HL-60 (cell line): ENCODE measurements around the gene ZBTB6.

ENCODE experiments used
- CTCF ChIP-seq: IDR thresholded peaks from one replicate; pipeline ENCODE4 v1.5.1; 2011; ENCODE audit warnings: low read length, control low read depth, inconsistent platforms; ENCODE audit not compliant: insufficient read depth
- TF ChIP-seq, protein P1 (sequence below): IDR thresholded peaks from 2 replicates; pipeline ENCODE4 v1.6.1; 2012; ENCODE audit warnings: low read depth; ENCODE audit not compliant: insufficient replicate concordance

DNA sequence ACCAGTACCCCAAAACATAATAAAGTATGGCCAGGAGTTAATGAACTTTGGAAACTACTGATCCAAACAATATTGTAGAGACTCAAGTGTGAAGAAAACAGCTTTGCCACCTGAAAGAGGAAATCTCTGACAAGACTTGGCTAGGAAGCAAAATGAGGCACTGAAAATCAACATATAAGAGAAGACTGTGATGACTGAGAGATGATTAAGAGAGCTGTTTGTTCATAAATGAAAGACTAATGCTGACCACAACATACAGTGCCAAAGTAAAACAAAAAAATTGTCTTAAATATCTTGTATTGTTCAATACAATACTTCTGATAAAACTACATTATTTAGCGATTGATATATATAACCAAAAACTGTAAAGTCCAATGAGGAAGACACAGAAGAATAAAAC is 15.2 kb downstream of the ZBTB6 start:
- TF ChIP-seq CTCF, result no peak
- TF ChIP-seq, protein P1, sequence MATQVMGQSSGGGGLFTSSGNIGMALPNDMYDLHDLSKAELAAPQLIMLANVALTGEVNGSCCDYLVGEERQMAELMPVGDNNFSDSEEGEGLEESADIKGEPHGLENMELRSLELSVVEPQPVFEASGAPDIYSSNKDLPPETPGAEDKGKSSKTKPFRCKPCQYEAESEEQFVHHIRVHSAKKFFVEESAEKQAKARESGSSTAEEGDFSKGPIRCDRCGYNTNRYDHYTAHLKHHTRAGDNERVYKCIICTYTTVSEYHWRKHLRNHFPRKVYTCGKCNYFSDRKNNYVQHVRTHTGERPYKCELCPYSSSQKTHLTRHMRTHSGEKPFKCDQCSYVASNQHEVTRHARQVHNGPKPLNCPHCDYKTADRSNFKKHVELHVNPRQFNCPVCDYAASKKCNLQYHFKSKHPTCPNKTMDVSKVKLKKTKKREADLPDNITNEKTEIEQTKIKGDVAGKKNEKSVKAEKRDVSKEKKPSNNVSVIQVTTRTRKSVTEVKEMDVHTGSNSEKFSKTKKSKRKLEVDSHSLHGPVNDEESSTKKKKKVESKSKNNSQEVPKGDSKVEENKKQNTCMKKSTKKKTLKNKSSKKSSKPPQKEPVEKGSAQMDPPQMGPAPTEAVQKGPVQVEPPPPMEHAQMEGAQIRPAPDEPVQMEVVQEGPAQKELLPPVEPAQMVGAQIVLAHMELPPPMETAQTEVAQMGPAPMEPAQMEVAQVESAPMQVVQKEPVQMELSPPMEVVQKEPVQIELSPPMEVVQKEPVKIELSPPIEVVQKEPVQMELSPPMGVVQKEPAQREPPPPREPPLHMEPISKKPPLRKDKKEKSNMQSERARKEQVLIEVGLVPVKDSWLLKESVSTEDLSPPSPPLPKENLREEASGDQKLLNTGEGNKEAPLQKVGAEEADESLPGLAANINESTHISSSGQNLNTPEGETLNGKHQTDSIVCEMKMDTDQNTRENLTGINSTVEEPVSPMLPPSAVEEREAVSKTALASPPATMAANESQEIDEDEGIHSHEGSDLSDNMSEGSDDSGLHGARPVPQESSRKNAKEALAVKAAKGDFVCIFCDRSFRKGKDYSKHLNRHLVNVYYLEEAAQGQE, result no peak
